ENCODE results near the gene FETUB.

The FETUB gene

GRCh38 chr3:186616299-186616617 is 23.9 kb upstream of the FETUB start:
- H3K4me1 ChIP-seq (ENCODE audit: insufficient read depth, low read length), result peaks cover 9% of the 10 kb centered on the region
- H3K27ac ChIP-seq (ENCODE audit: low read depth, low read length), result no peak overlapping the region
- no peak overlapping the region for H3K9ac ChIP-seq (ENCODE audit: low read length)
- H3K4me3 ChIP-seq (ENCODE audit: low read depth in 1 of 2, low read length in 2 of 2), result no peak overlapping the region
- H3K9me3 ChIP-seq (ENCODE audit: low read length), result no peaks in the 10 kb centered on the region
- no peaks in the 10 kb centered on the region for H3K36me3 ChIP-seq (ENCODE audit: insufficient read depth, low read length)
- H3K27me3 ChIP-seq (ENCODE audit: control insufficient read depth in 1 of 2, insufficient read depth in 2 of 2, low read length in 2 of 2), result peaks cover 3 to 5% of the 10 kb centered on the region in 2 donors

GRCh38 chr3:186617036-186617946 is 22.9 kb upstream of the FETUB start:
- Histone ChIP-seq H3K36me3 (ENCODE audit: insufficient read depth, low read length) (no peaks in the 10 kb centered on the region), H3K27me3 (ENCODE audit: control insufficient read depth in 1 of 2, insufficient read depth in 2 of 2, low read length in 2 of 2) (peaks cover 3 to 5% of the 10 kb centered on the region in 2 donors), H3K9me3 (ENCODE audit: low read length) (no peaks in the 10 kb centered on the region), H3K27ac (ENCODE audit: low read depth, low read length) (no peak overlapping the region), H3K4me3 (ENCODE audit: low read depth in 1 of 2, low read length in 2 of 2) (peak overlapping the region in 1 of 2 donors; percentile 37), H3K9ac (ENCODE audit: low read length) (no peak overlapping the region), H3K4me1 (ENCODE audit: insufficient read depth, low read length) (peaks cover 9% of the 10 kb centered on the region)

GRCh38 chr3:186618318-186618938 is 21.8 kb upstream of the FETUB start:
- no peak overlapping the region for H3K27ac ChIP-seq (ENCODE audit: low read depth, low read length)
- H3K27me3 ChIP-seq (ENCODE audit: control insufficient read depth in 1 of 2, insufficient read depth in 2 of 2, low read length in 2 of 2), result peaks cover 3 to 5% of the 10 kb centered on the region in 2 donors
- H3K4me3 ChIP-seq (ENCODE audit: low read depth in 1 of 2, low read length in 2 of 2), result no peak overlapping the region
- H3K9me3 ChIP-seq (ENCODE audit: low read length), result no peaks in the 10 kb centered on the region
- peaks cover 9% of the 10 kb centered on the region for H3K4me1 ChIP-seq (ENCODE audit: insufficient read depth, low read length)
- no peaks in the 10 kb centered on the region for H3K36me3 ChIP-seq (ENCODE audit: insufficient read depth, low read length)
- no peak overlapping the region for H3K9ac ChIP-seq (ENCODE audit: low read length)

- no peak overlapping the region for H3K4me3 ChIP-seq (ENCODE audit: low read depth in 1 of 2, low read length in 2 of 2)
- H3K9me3 ChIP-seq (ENCODE audit: low read length), result no peaks in the 10 kb centered on the region
- H3K27me3 ChIP-seq (ENCODE audit: control insufficient read depth in 1 of 2, insufficient read depth in 2 of 2, low read length in 2 of 2), result peaks cover 3 to 5% of the 10 kb centered on the region in 2 donors
- peaks cover 9% of the 10 kb centered on the region for H3K4me1 ChIP-seq (ENCODE audit: insufficient read depth, low read length)
- H3K36me3 ChIP-seq (ENCODE audit: insufficient read depth, low read length), result no peaks in the 10 kb centered on the region
- H3K27ac ChIP-seq (ENCODE audit: low read depth, low read length), result no peak overlapping the region
- no peak overlapping the region for H3K9ac ChIP-seq (ENCODE audit: low read length)
Measured at GRCh38 chr3:186619787-186620212, 20.4 kb upstream of the FETUB start.

GRCh38 chr3:186620213-186621092 is 19.7 kb upstream of the FETUB start:
- H3K9ac ChIP-seq (ENCODE audit: low read length), result no peak overlapping the region
- no peaks in the 10 kb centered on the region for H3K36me3 ChIP-seq (ENCODE audit: insufficient read depth, low read length)
- peaks cover 3 to 5% of the 10 kb centered on the region in 2 donors for H3K27me3 ChIP-seq (ENCODE audit: control insufficient read depth in 1 of 2, insufficient read depth in 2 of 2, low read length in 2 of 2)
- no peaks in the 10 kb centered on the region for H3K9me3 ChIP-seq (ENCODE audit: low read length)
- no peak overlapping the region for H3K27ac ChIP-seq (ENCODE audit: low read depth, low read length)
- H3K4me3 ChIP-seq (ENCODE audit: low read depth in 1 of 2, low read length in 2 of 2), result no peak overlapping the region
- peaks cover 9% of the 10 kb centered on the region for H3K4me1 ChIP-seq (ENCODE audit: insufficient read depth, low read length)

- Histone ChIP-seq H3K4me3 (ENCODE audit: low read depth in 1 of 2, low read length in 2 of 2) (no peak overlapping the region), H3K27me3 (ENCODE audit: control insufficient read depth in 1 of 2, insufficient read depth in 2 of 2, low read length in 2 of 2) (peaks cover 3 to 5% of the 10 kb centered on the region in 2 donors), H3K9ac (ENCODE audit: low read length) (no peak overlapping the region)
Measured at GRCh38 chr3:186621894-186622650, 18.1 kb upstream of the FETUB start.

GRCh38 chr3:186622651-186623310 is 17.4 kb upstream of the FETUB start:
- Histone ChIP-seq H3K4me3 (ENCODE audit: low read depth in 1 of 2, low read length in 2 of 2) (no peak overlapping the region), H3K9ac (ENCODE audit: low read length) (no peak overlapping the region), H3K4me1 (ENCODE audit: insufficient read depth, low read length) (no peaks in the 10 kb centered on the region), H3K27ac (ENCODE audit: low read depth, low read length) (no peak overlapping the region), H3K36me3 (ENCODE audit: insufficient read depth, low read length) (no peaks in the 10 kb centered on the region), H3K27me3 (ENCODE audit: control insufficient read depth in 1 of 2, insufficient read depth in 2 of 2, low read length in 2 of 2) (no peaks in the 10 kb centered on the region), H3K9me3 (ENCODE audit: low read length) (no peaks in the 10 kb centered on the region)

More at GRCh38 chr3:186621894-186622650, 18.1 kb upstream of the FETUB start:
- Histone ChIP-seq H3K9me3 (ENCODE audit: low read length) (no peaks in the 10 kb centered on the region), H3K27ac (ENCODE audit: low read depth, low read length) (no peak overlapping the region), H3K36me3 (ENCODE audit: insufficient read depth, low read length) (no peaks in the 10 kb centered on the region), H3K4me1 (ENCODE audit: insufficient read depth, low read length) (peaks cover 6% of the 10 kb centered on the region)

GRCh38 chr3:186624598-186624997 is 15.6 kb upstream of the FETUB start:
- H3K36me3 ChIP-seq (ENCODE audit: insufficient read depth, low read length), result no peaks in the 10 kb centered on the region
- no peaks in the 10 kb centered on the region for H3K9me3 ChIP-seq (ENCODE audit: low read length)
- no peaks in the 10 kb centered on the region for H3K4me1 ChIP-seq (ENCODE audit: insufficient read depth, low read length)
- no peak overlapping the region for H3K27ac ChIP-seq (ENCODE audit: low read depth, low read length)
- H3K9ac ChIP-seq (ENCODE audit: low read length), result no peak overlapping the region
- H3K27me3 ChIP-seq (ENCODE audit: control insufficient read depth in 1 of 2, insufficient read depth in 2 of 2, low read length in 2 of 2), result no peaks in the 10 kb centered on the region
- H3K4me3 ChIP-seq (ENCODE audit: low read depth in 1 of 2, low read length in 2 of 2), result no peak overlapping the region

- Histone ChIP-seq H3K36me3 (ENCODE audit: insufficient read depth, low read length) (no peaks in the 10 kb centered on the region), H3K9ac (ENCODE audit: low read length) (no peak overlapping the region), H3K9me3 (ENCODE audit: low read length) (no peaks in the 10 kb centered on the region), H3K27me3 (ENCODE audit: control insufficient read depth in 1 of 2, insufficient read depth in 2 of 2, low read length in 2 of 2) (no peaks in the 10 kb centered on the region), H3K4me3 (ENCODE audit: low read depth in 1 of 2, low read length in 2 of 2) (no peak overlapping the region), H3K4me1 (ENCODE audit: insufficient read depth, low read length) (no peaks in the 10 kb centered on the region), H3K27ac (ENCODE audit: low read depth, low read length) (no peak overlapping the region)
Measured at GRCh38 chr3:186625600-186626042, 14.6 kb upstream of the FETUB start.

GRCh38 chr3:186626254-186626847 is 13.8 kb upstream of the FETUB start:
- Histone ChIP-seq H3K9ac (ENCODE audit: low read length) (no peak overlapping the region), H3K27me3 (ENCODE audit: control insufficient read depth in 1 of 2, insufficient read depth in 2 of 2, low read length in 2 of 2) (no peaks in the 10 kb centered on the region), H3K9me3 (ENCODE audit: low read length) (no peaks in the 10 kb centered on the region), H3K36me3 (ENCODE audit: insufficient read depth, low read length) (no peaks in the 10 kb centered on the region), H3K4me3 (ENCODE audit: low read depth in 1 of 2, low read length in 2 of 2) (no peak overlapping the region), H3K27ac (ENCODE audit: low read depth, low read length) (no peak overlapping the region), H3K4me1 (ENCODE audit: insufficient read depth, low read length) (no peaks in the 10 kb centered on the region)

All from muscle layer of colon (tissue), 2 donors.